OCI-M2 (cell line): ENCODE data around the gene ATF7.
"Not testable (repeated sequence)": the region's sequence is repeated elsewhere in the genome, so short reads cannot be mapped to it uniquely, and the experiment has no call there.

Source experiments
- DNase-seq: peaks from one replicate; lab custom pipeline; 2025; ENCODE audit not compliant: unreplicated experiment; lab: John Stamatoyannopoulos, UW

Gene ATF7

DNA sequence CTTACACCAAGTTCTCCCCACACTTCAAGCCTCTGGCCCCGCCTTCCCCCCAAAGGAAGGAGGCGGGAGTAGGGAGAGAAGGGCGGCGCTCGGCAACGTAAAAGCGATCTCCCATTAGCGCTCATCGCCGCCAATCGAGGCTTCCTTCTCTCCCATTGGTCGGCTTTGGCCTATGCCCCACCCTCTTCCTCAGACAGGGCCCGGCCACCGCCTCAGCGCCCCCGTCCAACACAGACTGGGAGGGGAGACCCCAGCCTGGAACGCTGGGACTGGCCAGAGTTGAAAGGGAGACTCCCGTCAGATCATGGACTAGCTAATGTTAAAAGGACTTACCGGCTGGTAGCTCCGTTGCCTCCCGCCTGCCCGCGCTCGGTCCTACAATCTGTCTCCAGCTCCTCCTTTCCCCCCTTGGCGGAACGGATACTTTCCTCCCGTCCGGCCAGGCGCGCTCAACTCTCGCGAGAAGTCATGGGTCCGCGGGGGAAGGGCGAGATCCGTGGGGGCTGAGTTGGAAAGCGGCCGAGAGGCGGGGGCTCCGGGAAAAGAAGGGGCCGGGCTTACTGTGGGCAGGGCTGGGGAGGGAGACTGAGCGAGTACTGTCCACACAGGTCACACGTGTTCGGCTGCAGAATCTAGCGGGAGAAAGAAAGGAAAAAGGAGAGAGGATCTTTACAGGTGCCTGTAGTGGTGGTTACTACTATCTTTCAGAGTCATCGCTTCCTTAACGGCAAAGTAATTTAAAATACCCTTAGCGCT lies at the start of gene ATF7:
Gene ATF7, minus strand, starts transcription at position 437 of the 756 bp plus-strand sequence. CDS start 25,382 bp downstream, outside the sequence.
- peak; percentile 94 for DNase-seq

GRCh38 chr12:53674977-53675700 lies 49.0 kb upstream of the ATF7 start:
- DNase-seq = no peak

DNA sequence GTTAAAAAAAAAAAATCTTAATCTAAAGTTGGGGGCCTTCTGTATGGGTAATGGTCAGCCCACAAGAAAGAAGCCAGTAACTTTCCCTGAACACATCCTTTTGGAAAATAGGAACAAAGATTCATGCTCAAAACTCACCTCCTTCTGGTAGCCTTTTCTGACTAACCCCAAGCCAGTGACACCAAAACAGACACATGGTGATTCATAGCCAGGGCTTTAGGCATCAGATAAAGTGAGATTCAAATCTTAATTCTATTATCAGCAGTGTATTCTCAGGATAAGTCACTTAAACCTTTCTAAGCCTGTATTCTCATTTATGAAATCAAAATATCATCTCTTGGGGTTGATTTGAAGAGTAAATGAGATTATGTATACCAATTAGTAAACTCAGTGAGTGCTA lies 44.8 kb upstream of the ATF7 start:
- no peak for DNase-seq

DNA sequence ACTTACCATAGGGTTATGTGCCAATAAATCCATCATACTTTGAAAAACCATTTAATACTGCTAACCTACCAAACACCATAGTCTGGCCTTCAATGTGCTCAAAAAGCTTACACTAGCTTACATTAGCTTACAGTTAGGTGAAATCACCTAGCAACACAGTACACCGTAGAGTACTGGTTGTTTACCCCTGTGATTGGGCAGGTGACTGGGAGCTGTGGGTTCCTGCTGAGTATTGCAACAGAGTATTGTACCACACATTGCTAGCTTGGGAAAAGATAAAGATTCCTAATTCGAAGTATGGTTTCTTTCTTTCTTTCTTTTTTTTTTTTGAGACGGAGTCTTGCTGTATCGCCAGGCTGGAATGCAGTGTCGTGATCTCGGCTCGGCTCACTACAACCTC lies 44.1 kb upstream of the ATF7 start:
- DNase-seq = no peak

GRCh38 chr12:53667080-53667479 lies 40.9 kb upstream of the ATF7 start:
- DNase-seq = no peak

GRCh38 chr12:53664936-53665335 lies 38.8 kb upstream of the ATF7 start:
- no peak for DNase-seq

DNA sequence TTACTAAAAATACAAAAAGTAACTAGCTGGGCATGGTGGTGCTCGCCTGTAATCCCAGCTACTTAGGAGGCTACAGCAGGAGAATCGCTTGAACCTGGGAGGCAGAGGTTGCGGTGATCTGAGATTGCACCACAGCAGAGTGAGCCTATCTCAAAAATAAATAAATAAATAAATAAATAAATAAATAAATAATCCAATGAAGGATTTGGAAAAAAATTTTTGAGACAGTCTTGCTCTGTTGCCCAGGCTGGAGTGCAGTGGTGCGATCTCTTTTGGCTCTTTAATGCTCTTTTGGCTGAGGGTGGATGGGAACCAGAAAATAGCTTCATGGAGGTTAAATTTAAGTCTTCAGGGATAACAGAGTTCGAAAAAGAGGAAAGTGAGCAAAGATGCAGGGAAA lies 38.0 kb upstream of the ATF7 start:
- no peak for DNase-seq

- no peak for DNase-seq
These were observed 33.9 kb upstream of the ATF7 start for GRCh38 chr12:53660041-53660440.

- DNase-seq = no peak
These were observed 33.4 kb upstream of the ATF7 start for GRCh38 chr12:53659571-53659981.

- no peak for DNase-seq
These were observed 32.9 kb upstream of the ATF7 start for GRCh38 chr12:53659011-53659551.

GRCh38 chr12:53657041-53657440 lies 30.9 kb upstream of the ATF7 start:
- no peak for DNase-seq

- no peak for DNase-seq
These were observed 27.4 kb upstream of the ATF7 start for GRCh38 chr12:53653595-53653994.

GRCh38 chr12:53652366-53652765 lies 26.2 kb upstream of the ATF7 start:
- DNase-seq = no peak

- no peak for DNase-seq
These were observed 25.6 kb upstream of the ATF7 start for GRCh38 chr12:53651737-53652136.

DNA sequence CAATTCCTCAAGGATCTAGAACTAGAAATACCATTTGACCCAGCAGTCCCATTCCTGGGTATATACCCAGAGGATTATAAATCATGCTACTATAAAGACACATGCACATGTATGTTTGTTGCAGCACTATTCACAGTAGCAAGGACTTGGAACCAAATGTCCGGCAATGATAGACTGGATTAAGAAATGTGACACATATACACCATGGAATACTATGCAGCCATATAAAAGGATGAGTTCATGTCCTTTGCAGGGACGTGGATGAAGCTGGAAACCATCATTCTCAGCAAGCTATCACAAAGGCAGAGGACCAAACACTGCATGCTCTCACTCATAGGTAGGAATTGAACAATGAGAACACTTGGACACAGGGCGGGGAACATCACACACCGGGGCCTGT lies 20.1 kb upstream of the ATF7 start:
- DNase-seq = not testable (repeated sequence)

GRCh38 chr12:53645165-53645564 lies 19.0 kb upstream of the ATF7 start:
- DNase-seq = no peak

GRCh38 chr12:53644133-53644532 lies 18.0 kb upstream of the ATF7 start:
- DNase-seq = no peak

- DNase-seq = no peak
These were observed 17.2 kb upstream of the ATF7 start for GRCh38 chr12:53643232-53643979.

GRCh38 chr12:53638057-53638456 lies 11.9 kb upstream of the ATF7 start:
- no peak for DNase-seq

- no peak for DNase-seq
These were observed 10.5 kb upstream of the ATF7 start for GRCh38 chr12:53636641-53637040.

DNA sequence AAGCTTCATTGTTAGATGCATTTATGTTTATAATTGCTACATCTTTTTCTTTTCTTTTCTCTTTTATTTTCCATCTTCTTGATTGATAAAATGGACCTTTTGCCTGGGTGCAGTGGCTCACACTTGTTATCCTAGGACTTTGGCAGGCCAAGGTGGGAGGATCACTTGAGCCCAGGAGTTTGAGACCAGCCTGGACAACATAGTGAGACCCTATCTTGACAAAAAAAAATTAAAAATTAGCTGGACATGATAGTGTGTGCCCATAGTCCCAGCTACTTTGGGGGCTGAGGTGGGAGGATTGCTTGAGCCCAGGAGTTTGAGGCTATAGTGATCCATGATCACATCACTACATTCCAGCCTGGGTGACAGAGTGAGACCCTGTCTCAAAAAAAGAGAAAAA lies 9.5 kb upstream of the ATF7 start:
- DNase-seq = not testable (repeated sequence)

- no peak for DNase-seq
These were observed 5.5 kb upstream of the ATF7 start for GRCh38 chr12:53631721-53632120.
